Measurements from ENCODE around the gene TXLNA.
"Not testable (repeated sequence)": the region's sequence is repeated elsewhere in the genome, so short reads cannot be mapped to it uniquely, and the experiment has no call there.

TXLNA gene

GRCh38 chr1:32163405-32163804 lies 16.1 kb upstream of the TXLNA start:
- no peaks in the 10 kb centered on the region for H3K27me3 ChIP-seq (ENCODE audit: control insufficient read depth in 1 of 2, insufficient read depth in 2 of 2, low read length in 2 of 2)
- no peaks in the 10 kb centered on the region for H3K4me1 ChIP-seq (ENCODE audit: insufficient read depth, low read length)
- H3K9ac ChIP-seq (ENCODE audit: low read length): no peak overlapping the region
- no peaks in the 10 kb centered on the region for H3K9me3 ChIP-seq (ENCODE audit: low read length)
- H3K4me3 ChIP-seq (ENCODE audit: low read depth in 1 of 2, low read length in 2 of 2): no peak overlapping the region
- peaks cover 68% of the 10 kb centered on the region for H3K36me3 ChIP-seq (ENCODE audit: insufficient read depth, low read length)
- no peak overlapping the region for H3K27ac ChIP-seq (ENCODE audit: low read depth, low read length)

DNA sequence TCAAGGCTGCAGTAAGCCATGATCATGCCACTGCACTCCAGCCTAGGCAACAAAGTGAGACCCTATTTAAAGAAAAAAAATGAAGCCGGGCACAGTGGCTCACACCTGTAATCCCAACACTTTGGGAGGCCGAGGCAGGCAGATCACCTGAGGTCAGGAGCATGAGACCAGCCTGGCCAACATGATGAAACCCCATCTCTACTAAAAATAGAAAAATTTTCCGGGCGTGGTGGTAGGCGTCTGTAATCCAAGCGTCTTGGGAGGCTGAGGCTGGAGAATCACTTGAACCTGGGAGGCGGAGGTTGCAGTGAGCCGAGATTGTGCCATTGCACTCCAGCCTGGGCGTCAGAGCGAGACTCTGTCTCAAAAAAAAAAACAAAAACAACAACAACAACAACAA lies 13.8 kb upstream of the TXLNA start:
- not testable (repeated sequence) for H3K4me1 ChIP-seq (ENCODE audit: insufficient read depth, low read length); H3K9ac ChIP-seq (ENCODE audit: low read length); H3K27ac ChIP-seq (ENCODE audit: low read depth, low read length); H3K4me3 ChIP-seq (ENCODE audit: low read depth in 1 of 2, low read length in 2 of 2); H3K27me3 ChIP-seq (ENCODE audit: control insufficient read depth in 1 of 2, insufficient read depth in 2 of 2, low read length in 2 of 2); H3K9me3 ChIP-seq (ENCODE audit: low read length)
- peaks cover 64% of the 10 kb centered on the region for H3K36me3 ChIP-seq (ENCODE audit: insufficient read depth, low read length)

DNA sequence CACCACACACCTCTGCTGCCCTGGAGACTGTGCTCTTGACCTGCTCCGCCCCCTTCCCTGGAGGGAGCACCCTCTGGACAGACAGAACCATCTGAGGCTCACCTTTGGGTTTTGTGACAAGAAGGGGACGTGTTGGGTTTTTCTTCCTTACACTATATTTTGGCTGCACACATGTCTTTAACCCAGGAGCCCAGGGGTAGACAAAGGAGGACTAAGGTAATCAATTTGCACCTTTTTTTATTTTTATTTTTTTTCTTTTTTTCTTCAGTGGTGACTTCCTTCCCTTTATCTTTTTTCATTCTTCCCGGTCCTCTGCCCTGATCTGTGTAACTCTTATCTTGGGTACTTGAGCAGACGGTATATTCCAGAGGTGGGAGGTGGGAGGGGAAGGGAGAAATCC lies 8.5 kb upstream of the TXLNA start:
- no peaks in the 10 kb centered on the region for H3K9me3 ChIP-seq (ENCODE audit: low read length)
- no peaks in the 10 kb centered on the region for H3K27me3 ChIP-seq (ENCODE audit: control insufficient read depth in 1 of 2, insufficient read depth in 2 of 2, low read length in 2 of 2)
- H3K27ac ChIP-seq (ENCODE audit: low read depth, low read length): no peak overlapping the region
- no peak overlapping the region for H3K9ac ChIP-seq (ENCODE audit: low read length)
- peaks cover 73% of the 10 kb centered on the region for H3K36me3 ChIP-seq (ENCODE audit: insufficient read depth, low read length)
- no peak overlapping the region for H3K4me3 ChIP-seq (ENCODE audit: low read depth in 1 of 2, low read length in 2 of 2)
- no peaks in the 10 kb centered on the region for H3K4me1 ChIP-seq (ENCODE audit: insufficient read depth, low read length)

- Histone ChIP-seq H3K36me3 (ENCODE audit: insufficient read depth, low read length) (peaks cover 63% of the 10 kb centered on the region), H3K27ac (ENCODE audit: low read depth, low read length) (no peak overlapping the region), H3K9ac (ENCODE audit: low read length) (no peak overlapping the region), H3K4me1 (ENCODE audit: insufficient read depth, low read length) (no peaks in the 10 kb centered on the region), H3K9me3 (ENCODE audit: low read length) (no peaks in the 10 kb centered on the region), H3K27me3 (ENCODE audit: control insufficient read depth in 1 of 2, insufficient read depth in 2 of 2, low read length in 2 of 2) (no peaks in the 10 kb centered on the region), H3K4me3 (ENCODE audit: low read depth in 1 of 2, low read length in 2 of 2) (no peak overlapping the region)
Observed at GRCh38 chr1:32172621-32173245, 6.7 kb upstream of the TXLNA start.

- H3K9me3 ChIP-seq (ENCODE audit: low read length): no peaks in the 10 kb centered on the region
- peak overlapping the region; percentile 92 for H3K27ac ChIP-seq (ENCODE audit: low read depth, low read length)
- peak overlapping the region; percentile 72 to 79 for H3K4me3 ChIP-seq (ENCODE audit: low read depth in 1 of 2, low read length in 2 of 2)
- peaks cover 22% of the 10 kb centered on the region for H3K36me3 ChIP-seq (ENCODE audit: insufficient read depth, low read length)
- H3K27me3 ChIP-seq (ENCODE audit: control insufficient read depth in 1 of 2, insufficient read depth in 2 of 2, low read length in 2 of 2): no peaks in the 10 kb centered on the region
- H3K4me1 ChIP-seq (ENCODE audit: insufficient read depth, low read length): peaks cover 33% of the 10 kb centered on the region
- peak overlapping the region; percentile 58 for H3K9ac ChIP-seq (ENCODE audit: low read length)
Observed at GRCh38 chr1:32178380-32179192, 889 bp upstream of the TXLNA start.

DNA sequence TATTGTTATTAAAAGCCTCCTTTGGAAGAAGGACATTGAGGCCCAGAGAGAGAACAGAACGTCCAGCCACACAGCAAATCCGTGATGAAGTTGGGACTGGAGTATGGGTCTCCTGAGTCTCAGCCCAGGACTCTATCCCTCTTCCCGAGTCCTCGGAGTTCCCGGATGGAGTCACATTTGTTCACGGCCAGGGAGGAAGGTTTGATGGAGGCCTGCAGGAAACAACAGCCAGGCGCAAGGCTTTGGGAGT lies 357 bp upstream of the TXLNA start:
- H3K4me3 ChIP-seq (ENCODE audit: low read depth in 1 of 2, low read length in 2 of 2): peak overlapping the region; percentile 72 to 79
- peak overlapping the region; percentile 58 for H3K9ac ChIP-seq (ENCODE audit: low read length)

GRCh38 chr1:32180186-32181060 lies 948 bp downstream of the TXLNA start:
- peak overlapping the region; percentile 70 for H3K9ac ChIP-seq (ENCODE audit: low read length)
- peak overlapping the region; percentile 92 for H3K27ac ChIP-seq (ENCODE audit: low read depth, low read length)
- peak overlapping the region; percentile 72 to 79 for H3K4me3 ChIP-seq (ENCODE audit: low read depth in 1 of 2, low read length in 2 of 2)
- peaks cover 45% of the 10 kb centered on the region for H3K4me1 ChIP-seq (ENCODE audit: insufficient read depth, low read length)
- H3K9me3 ChIP-seq (ENCODE audit: low read length): no peaks in the 10 kb centered on the region
- no peaks in the 10 kb centered on the region for H3K27me3 ChIP-seq (ENCODE audit: control insufficient read depth in 1 of 2, insufficient read depth in 2 of 2, low read length in 2 of 2)
- H3K36me3 ChIP-seq (ENCODE audit: insufficient read depth, low read length): peaks cover 24% of the 10 kb centered on the region

More for the DNA sequence above, 357 bp upstream of the TXLNA start:
- peaks cover 35% of the 10 kb centered on the region for H3K4me1 ChIP-seq (ENCODE audit: insufficient read depth, low read length)
- no peaks in the 10 kb centered on the region for H3K9me3 ChIP-seq (ENCODE audit: low read length)
- H3K27me3 ChIP-seq (ENCODE audit: control insufficient read depth in 1 of 2, insufficient read depth in 2 of 2, low read length in 2 of 2): no peaks in the 10 kb centered on the region
- peak overlapping the region; percentile 92 for H3K27ac ChIP-seq (ENCODE audit: low read depth, low read length)
- H3K36me3 ChIP-seq (ENCODE audit: insufficient read depth, low read length): peaks cover 20% of the 10 kb centered on the region

DNA sequence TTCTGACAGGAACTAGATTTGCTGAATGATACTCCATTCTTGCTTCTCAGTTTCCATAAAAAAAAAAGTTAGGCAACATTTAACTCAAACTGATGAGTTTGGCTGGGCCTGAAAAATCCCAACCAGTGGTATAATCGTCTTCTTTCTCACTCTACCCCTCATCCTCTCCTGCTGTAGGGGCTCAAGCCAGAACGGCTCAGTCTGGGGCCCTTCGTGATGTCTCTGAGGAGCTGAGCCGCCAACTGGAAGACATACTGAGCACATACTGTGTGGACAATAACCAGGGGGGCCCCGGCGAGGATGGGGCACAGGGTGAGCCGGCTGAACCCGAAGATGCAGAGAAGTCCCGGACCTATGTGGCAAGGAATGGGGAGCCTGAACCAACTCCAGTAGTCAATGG lies 1.6 kb downstream of the TXLNA start:
- no peaks in the 10 kb centered on the region for H3K27me3 ChIP-seq (ENCODE audit: control insufficient read depth in 1 of 2, insufficient read depth in 2 of 2, low read length in 2 of 2)
- peak overlapping the region; percentile 72 to 79 for H3K4me3 ChIP-seq (ENCODE audit: low read depth in 1 of 2, low read length in 2 of 2)
- H3K9me3 ChIP-seq (ENCODE audit: low read length): no peaks in the 10 kb centered on the region
- peaks cover 28% of the 10 kb centered on the region for H3K36me3 ChIP-seq (ENCODE audit: insufficient read depth, low read length)
- H3K4me1 ChIP-seq (ENCODE audit: insufficient read depth, low read length): peaks cover 45% of the 10 kb centered on the region
- H3K9ac ChIP-seq (ENCODE audit: low read length): peak overlapping the region; percentile 70
- peak overlapping the region; percentile 46 for H3K27ac ChIP-seq (ENCODE audit: low read depth, low read length)

- H3K27ac ChIP-seq (ENCODE audit: low read depth, low read length): peak overlapping the region; percentile 46
- no peaks in the 10 kb centered on the region for H3K27me3 ChIP-seq (ENCODE audit: control insufficient read depth in 1 of 2, insufficient read depth in 2 of 2, low read length in 2 of 2)
- no peaks in the 10 kb centered on the region for H3K9me3 ChIP-seq (ENCODE audit: low read length)
- peak overlapping the region in 1 of 2 donors; percentile 79 for H3K4me3 ChIP-seq (ENCODE audit: low read depth in 1 of 2, low read length in 2 of 2)
- H3K4me1 ChIP-seq (ENCODE audit: insufficient read depth, low read length): peaks cover 45% of the 10 kb centered on the region
- H3K36me3 ChIP-seq (ENCODE audit: insufficient read depth, low read length): peaks cover 33% of the 10 kb centered on the region
- peak overlapping the region; percentile 70 for H3K9ac ChIP-seq (ENCODE audit: low read length)
Observed at GRCh38 chr1:32181563-32181962, 2.1 kb downstream of the TXLNA start.

- Histone ChIP-seq H3K27me3 (ENCODE audit: control insufficient read depth in 1 of 2, insufficient read depth in 2 of 2, low read length in 2 of 2) (no peaks in the 10 kb centered on the region), H3K4me1 (ENCODE audit: insufficient read depth, low read length) (peaks cover 45% of the 10 kb centered on the region), H3K36me3 (ENCODE audit: insufficient read depth, low read length) (peaks cover 36% of the 10 kb centered on the region), H3K9me3 (ENCODE audit: low read length) (no peaks in the 10 kb centered on the region), H3K4me3 (ENCODE audit: low read depth in 1 of 2, low read length in 2 of 2) (peak overlapping the region in 1 of 2 donors; percentile 79), H3K27ac (ENCODE audit: low read depth, low read length) (no peak overlapping the region), H3K9ac (ENCODE audit: low read length) (no peak overlapping the region)
Observed at GRCh38 chr1:32182060-32182459, 2.6 kb downstream of the TXLNA start.

- H3K27me3 ChIP-seq (ENCODE audit: control insufficient read depth in 1 of 2, insufficient read depth in 2 of 2, low read length in 2 of 2): no peaks in the 10 kb centered on the region
- H3K9ac ChIP-seq (ENCODE audit: low read length): no peak overlapping the region
- peaks cover 59% of the 10 kb centered on the region for H3K36me3 ChIP-seq (ENCODE audit: insufficient read depth, low read length)
- no peak overlapping the region for H3K27ac ChIP-seq (ENCODE audit: low read depth, low read length)
- peaks cover 35% of the 10 kb centered on the region for H3K4me1 ChIP-seq (ENCODE audit: insufficient read depth, low read length)
- no peaks in the 10 kb centered on the region for H3K9me3 ChIP-seq (ENCODE audit: low read length)
- no peak overlapping the region for H3K4me3 ChIP-seq (ENCODE audit: low read depth in 1 of 2, low read length in 2 of 2)
Observed at GRCh38 chr1:32184650-32185049, 5.2 kb downstream of the TXLNA start.

All from muscle layer of colon (tissue), 2 donors.